GM12878 (cell line): ENCODE measurements around the gene MVB12B. TPM values are rescaled to one million over a fixed set of nuclear protein-coding genes. Genes with fewer than 3 reads are reported as not detected.

ENCODE experiments used
- ATAC-seq: fragments of 200-7000 bp; cut with Tn5 transposase; 3 replicates; pipeline ENCODE4 v1.9.1; 2020; ENCODE audit warnings: mild to moderate bottlenecking, moderate library complexity
- BruUV-seq: library from RNA; stranded (reverse); fragments of 400-500 nt; replicated peaks from 2 replicates; lab custom pipeline; 2021; lab: Mats Ljungman, UMichigan
- CTCF ChIA-PET: fragments of 300-600 bp; sonication (Branson Sonifier 250); formaldehyde crosslinking; extraction: SDS; loops from one replicate; lab custom pipeline; 2021; ENCODE audit warnings: inconsistent platforms; lab: Yijun Ruan, JAX
- POLR2A ChIA-PET: fragments of 350-600 bp; formaldehyde crosslinking; extraction: SDS; loops from one replicate; lab custom pipeline; 2021; ENCODE audit warnings: inconsistent platforms; lab: Charles Lee
- RAD21 ChIA-PET: fragments of 300-600 bp; sonication (Branson Sonifier 250); formaldehyde crosslinking; loops from one replicate; lab custom pipeline; 2023; ENCODE audit warnings: antibody characterized with exemption; ENCODE audit not compliant: unreplicated experiment; lab: Charles Lee
- SMC1A ChIA-PET: fragments of 300-600 bp; sonication (Branson Sonifier 250); formaldehyde crosslinking; loops from one replicate; lab custom pipeline; 2023; ENCODE audit not compliant: unreplicated experiment, uncharacterized antibody; lab: Charles Lee
- DNase-seq: peaks from one replicate; pipeline ENCODE4 v3.0.0-alpha.2; 2011; ENCODE audit warnings: low read depth, low spot score
- FAIRE-seq: peaks from 3 replicates; lab custom pipeline; 2011; peaks lifted over from hg19 to GRCh38; lab: Jason Lieb, UNC
- H2AFZ ChIP-seq: 2 replicates; pipeline ENCODE4 v1.6.0; 2011; ENCODE audit warnings: low read depth, low read length, control low read depth; ENCODE audit not compliant: control insufficient read depth
- H3K27ac ChIP-seq: 2 replicates; pipeline ENCODE4 v1.5.1; 2011; ENCODE audit warnings: control low read depth; ENCODE audit not compliant: control insufficient read depth, insufficient read depth
- H3K27me3 ChIP-seq, 2 experiments: replicated peaks in 1 of 2; 2 replicates each; pipeline versions ENCODE4 v1.6.0 to v1.6.1; 2011; ENCODE audit warnings: low read length in 1 of 2; ENCODE audit not compliant: control insufficient read depth in 2 of 2, insufficient read depth in 2 of 2
- H3K36me3 ChIP-seq, 2 experiments: 2 replicates each; pipeline ENCODE4 v1.5.1; 2011; ENCODE audit warnings: low read length in 1 of 2; ENCODE audit not compliant: control insufficient read depth in 2 of 2, insufficient read depth in 2 of 2
- H3K4me1 ChIP-seq: 2 replicates; pipeline ENCODE4 v1.6.1; 2011; ENCODE audit warnings: mild to moderate bottlenecking, low read length, moderate library complexity, mixed read lengths; ENCODE audit not compliant: control insufficient read depth, insufficient read depth
- H3K4me2 ChIP-seq: 2 replicates; pipeline ENCODE4 v1.6.0; 2011; ENCODE audit warnings: control low read depth; ENCODE audit not compliant: control insufficient read depth, insufficient read depth
- H3K4me3 ChIP-seq: fragments of 200-600 bp; sonication (generic); 2 replicates; pipeline ENCODE4 v1.5.1; 2016
- H3K79me2 ChIP-seq: 2 replicates; pipeline ENCODE4 v1.6.0; 2011; ENCODE audit warnings: low read length; ENCODE audit not compliant: control insufficient read depth, insufficient read depth
- H3K9ac ChIP-seq: 2 replicates; pipeline ENCODE4 v1.8.0; 2011; ENCODE audit warnings: low read length, control low read depth, mixed read lengths; ENCODE audit not compliant: control insufficient read depth, insufficient read depth
- H3K9me3 ChIP-seq: replicated peaks from 3 replicates; pipeline ENCODE4 v1.5.1; 2011; ENCODE audit warnings: mild to moderate bottlenecking, low read length; ENCODE audit not compliant: control insufficient read depth, insufficient read depth
- H4K20me1 ChIP-seq: 2 replicates; pipeline ENCODE4 v1.6.0; 2011; ENCODE audit not compliant: control insufficient read depth, insufficient read depth
- CHD1 ChIP-seq: IDR thresholded peaks from 2 replicates; pipeline ENCODE4 v1.6.1; 2012; ENCODE audit warnings: low read depth, low read length, improper control_type of control experiment
- CREB1 ChIP-seq: IDR thresholded peaks from 2 replicates; pipeline ENCODE4 v1.6.1; 2012; ENCODE audit warnings: low read depth, mild to moderate bottlenecking, inconsistent platforms
- NFXL1 ChIP-seq: fragments of 450-650 bp; IDR thresholded peaks from 2 replicates; pipeline ENCODE4 v1.6.1; 2017; ENCODE audit warnings: antibody characterized with exemption, mild to moderate bottlenecking, borderline replicate concordance
- RUNX3 ChIP-seq: IDR thresholded peaks from 2 replicates; pipeline ENCODE4 v1.6.1; 2012; ENCODE audit warnings: low read length, inconsistent platforms
- SMAD1 ChIP-seq: fragments of 450-650 bp; IDR thresholded peaks from 2 replicates; pipeline ENCODE4 v1.6.1; 2018; ENCODE audit warnings: mild to moderate bottlenecking, low read depth; ENCODE audit not compliant: partially characterized antibody
- SMARCA5 ChIP-seq: fragments of 450-650 bp; IDR thresholded peaks from 2 replicates; pipeline ENCODE4 v1.6.1; 2017; ENCODE audit warnings: mild to moderate bottlenecking
- WRNIP1 ChIP-seq: IDR thresholded peaks from 2 replicates; pipeline ENCODE4 v1.6.1; 2011; ENCODE audit warnings: low read depth, low read length, improper control_type of control experiment, borderline replicate concordance
- ZBED1 ChIP-seq: IDR thresholded peaks from 2 replicates; pipeline ENCODE4 v1.6.1; 2016; ENCODE audit warnings: borderline replicate concordance
- ZBTB4 ChIP-seq: fragments of 450-650 bp; formaldehyde crosslinking; IDR thresholded peaks from 2 replicates; pipeline ENCODE4 v1.4.0; 2022; ENCODE audit warnings: mild to moderate bottlenecking, moderate library complexity
- WGBS: methylation state at CpG from one replicate; pipeline ENCODE4 v1.1.6; 2016; ENCODE audit warnings: low lambda C conversion rate; ENCODE audit not compliant: insufficient replicate concordance, insufficient coverage; ENCODE audit errors: missing lambda C conversion rate; 5-methylcytosine and 5-hydroxymethylcytosine counted together
- in situ Hi-C: fragments of 300-500 bp; cut with MboI; formaldehyde crosslinking; loops from 9 replicates; pipeline ENCODE4 v1.14.3; 2018; ENCODE audit warnings: mixed read lengths
- intact Hi-C: fragments of 100-400 bp; cut with micrococcal nuclease; formaldehyde crosslinking; loops from one replicate; pipeline ENCODE4 v1.14.2; 2022; ENCODE audit not compliant: unreplicated experiment
- polyA plus RNA-seq, 11 experiments: library from polyadenylated mRNA; depleted of rRNA in 4 of 11; unstranded in 6 of 11; stranded (reverse) in 5 of 11; fragments of >200 nt; fragmentation: Nextera tagmentation in 4 of 11; fragmentation: Illumina TruSeq in 1 of 11; extraction: Ambion mirVana in 4 of 11; extraction: Trizol in 1 of 11; gene quantifications; 1 replicate in 1 of 11; 2 replicates in 10 of 11; pipeline versions ENCODE4 v1.2.1 to v1.2.3, GENCODE V29; 2011 to 2016; ENCODE audit warnings: inconsistent platforms in 2 of 11, missing spikeins in 2 of 11, low read depth in 1 of 11
- total RNA-seq, 4 experiments: library from RNA; depleted of rRNA in 3 of 4; stranded (reverse); fragments of >200 nt in 3 of 4; fragmentation: Illumina TruSeq in 1 of 4; extraction: Trizol in 1 of 4; gene quantifications; 2 replicates each; pipeline versions ENCODE4 v1.2.1 to v1.2.3, GENCODE V29; 2013 to 2021

Gene MVB12B
- total and polyA plus RNA-seq, 10 of the 15 experiments (the other 5 are each of a cell fraction or from before 2014, with no cell fraction given) = 0.08 TPM; not detected in 9

- DNase-seq (no peak), ATAC-seq (no peak), FAIRE-seq (no peak)
- H3K27ac ChIP-seq = no peak overlapping the region
- ChIA-PET SMC1A (no interaction called here), RAD21 (no interaction called here), POLR2A (no interaction called here), CTCF (interaction anchor here (0.8 to 0.9 kb wide), 2 partner anchors 132 to 952 kb away, joined by 3 to 4 read pairs; no protein-coding TSS in a partner anchor)
- no peaks in the 10 kb centered on the region for H3K79me2 ChIP-seq
- peaks cover 5% of the 10 kb centered on the region; the same call in 2 of the 3 replicates for H3K9me3 ChIP-seq
- TF ChIP-seq SMARCA5 (no peak), RUNX3 (0 out of 2 replicates have a peak, but pooled peaks have one; percentile 15), SMAD1 (no peak), ZBTB4 (CRISPR knock-in tag) (no peak), NFXL1 (no peak), CREB1 (no peak), CHD1 (no peak), ZBED1 (no peak), WRNIP1 (no peak)
- H3K27me3 ChIP-seq = no peaks in the 10 kb centered on the region
- no TSS peak for BruUV-seq
- no peaks in the 10 kb centered on the region for H3K4me1 ChIP-seq
- H3K4me2 ChIP-seq = no peak overlapping the region
- 4% methylated on average over 1 of the region's 1 CpG for WGBS
- no peak overlapping the region for H3K9ac ChIP-seq
- no peaks in the 10 kb centered on the region for H3K36me3 ChIP-seq
- no peaks in the 10 kb centered on the region for H4K20me1 ChIP-seq
- intact Hi-C loops (no loop called here), in situ Hi-C loops (no loop called here)
- no peak overlapping the region for H2AFZ ChIP-seq
- no peak overlapping the region for H3K4me3 ChIP-seq
These were observed 33.4 kb downstream of the MVB12B start for GRCh38 chr9:126360073-126360472.
